Skeletal muscle satellite cell (primary cell): ENCODE measurements around the gene PLSCR3. TPM values are rescaled to one million over a fixed set of nuclear protein-coding genes. Genes with fewer than 3 reads are reported as not detected.

ENCODE experiments used
- H3K27me3 ChIP-seq: 2 replicates; pipeline ENCODE4 v1.7.0; 2013; ENCODE audit warnings: low read length; ENCODE audit not compliant: control insufficient read depth, insufficient read depth
- H3K36me3 ChIP-seq: 2 replicates; pipeline ENCODE4 v1.7.0; 2013; ENCODE audit warnings: mild to moderate bottlenecking, control low read depth, low read length; ENCODE audit not compliant: insufficient read depth
- H3K4me1 ChIP-seq: 2 replicates; pipeline ENCODE4 v1.7.0; 2013; ENCODE audit warnings: low read length; ENCODE audit not compliant: control insufficient read depth, insufficient read depth
- H3K4me2 ChIP-seq: 2 replicates; pipeline ENCODE4 v1.7.0; 2013; ENCODE audit warnings: mild to moderate bottlenecking, low read length
- H3K4me3 ChIP-seq: 2 replicates; pipeline ENCODE4 v1.7.0; 2013; ENCODE audit warnings: low read length
- H3K9ac ChIP-seq: 2 replicates; pipeline ENCODE4 v1.7.0; 2013; ENCODE audit warnings: mild to moderate bottlenecking, low read depth, low read length, moderate library complexity
- H3K9me3 ChIP-seq: replicated peaks from 2 replicates; pipeline ENCODE4 v1.7.0; 2013; ENCODE audit warnings: mild to moderate bottlenecking, control low read depth, low read length
- total RNA-seq: library from RNA; depleted of rRNA; stranded (reverse); fragments of >200 nt; gene quantifications from 2 replicates; pipeline ENCODE4 v1.2.3, GENCODE V29; 2012; rRNA removed

The PLSCR3 gene
- total RNA-seq: 28.6 and 28.8 TPM in 2 replicates

GRCh38 chr17:7394452-7395191, at the start of gene PLSCR3:
Gene PLSCR3, minus strand, starts transcription at chr17:7394525. Its CDS starts 415 bp downstream, at chr17:7394110.
- Histone ChIP-seq H3K4me3 (peak within 1 kb of the TSS; percentile 76), H3K9me3 (no peaks in the 10 kb centered on the region), H3K4me2 (peak within 1 kb of the TSS; percentile 95), H3K4me1 (peaks cover 10% of the 10 kb centered on the region), H3K36me3 (peaks cover 31% of the 10 kb centered on the region), H3K27me3 (no peaks in the 10 kb centered on the region), H3K9ac (peak within 1 kb of the TSS; percentile 86)

DNA sequence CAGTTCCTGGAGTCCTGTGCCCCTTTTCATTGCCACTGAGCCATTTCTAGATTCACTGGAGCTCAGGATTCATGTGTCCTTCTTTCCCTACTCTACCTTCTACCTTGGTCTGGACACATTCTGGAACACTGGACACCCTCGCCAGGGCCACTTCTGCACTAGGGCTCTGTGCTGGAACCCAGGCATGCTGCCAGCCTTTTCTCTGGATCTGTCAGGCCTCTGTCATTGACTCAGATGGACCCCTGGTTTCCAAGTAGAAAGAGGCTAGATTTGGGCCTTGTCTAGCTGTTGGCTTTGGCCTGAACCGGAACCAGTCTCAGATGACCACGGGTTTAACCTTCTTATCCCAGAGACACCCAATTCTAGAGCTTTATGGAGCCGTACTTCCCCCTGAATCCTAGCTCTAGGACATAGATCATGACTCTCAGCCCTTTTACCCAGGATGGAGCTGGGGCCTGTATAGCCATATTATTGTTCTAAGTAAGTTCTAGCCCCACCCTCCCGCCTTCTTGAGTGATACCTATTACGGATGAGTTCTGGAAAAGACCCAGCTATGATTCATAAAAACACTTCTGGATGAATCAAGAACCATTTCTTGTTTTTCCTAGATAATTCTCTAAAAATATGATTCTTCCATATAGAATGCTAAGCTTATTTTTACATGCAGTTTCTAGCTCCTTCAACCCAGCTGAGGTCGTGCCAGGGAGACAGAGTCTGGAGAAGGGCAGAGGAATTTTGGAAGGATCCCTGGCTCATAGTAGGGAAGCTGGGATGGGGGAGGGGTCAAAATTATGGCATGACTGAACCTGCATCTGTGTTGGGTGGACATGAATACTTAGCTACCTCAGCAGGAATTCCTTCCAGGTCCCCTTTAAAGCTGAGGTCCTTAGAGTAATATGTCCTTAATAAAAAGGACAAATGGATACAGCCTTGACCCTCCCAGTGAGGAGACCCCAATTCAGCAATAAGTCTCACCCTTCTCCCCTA, 49.5 kb upstream of the PLSCR3 start:
- Histone ChIP-seq H3K36me3 (no peaks in the 10 kb centered on the region), H3K27me3 (peaks cover 3% of the 10 kb centered on the region), H3K4me3 (peak overlapping the region; percentile 76), H3K9me3 (no peaks in the 10 kb centered on the region), H3K4me1 (peaks cover 40% of the 10 kb centered on the region), H3K4me2 (peak overlapping the region; percentile 90), H3K9ac (peak overlapping the region; percentile 22)

DNA sequence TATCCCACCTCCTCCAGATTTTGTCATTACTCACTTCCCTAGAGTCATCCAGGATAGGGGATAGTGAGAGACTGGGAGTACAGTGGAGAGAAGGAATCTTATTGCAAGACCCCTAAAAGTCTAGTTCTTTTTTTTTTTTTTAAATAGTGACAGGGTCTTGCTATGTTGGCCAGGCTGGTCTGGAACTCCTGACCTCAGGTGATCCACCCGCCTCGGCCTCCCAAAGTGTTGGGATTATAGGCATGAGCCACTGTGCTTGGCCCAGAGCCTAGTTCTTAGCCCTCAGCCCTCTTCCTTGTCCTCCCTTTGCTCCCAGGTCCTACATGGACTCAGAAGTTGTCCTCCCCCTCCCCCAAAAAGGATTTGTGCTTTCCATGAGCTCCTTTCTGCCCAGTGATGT, 47.8 kb upstream of the PLSCR3 start:
- Histone ChIP-seq H3K27me3 (peaks cover 9% of the 10 kb centered on the region), H3K9me3 (no peaks in the 10 kb centered on the region)

DNA sequence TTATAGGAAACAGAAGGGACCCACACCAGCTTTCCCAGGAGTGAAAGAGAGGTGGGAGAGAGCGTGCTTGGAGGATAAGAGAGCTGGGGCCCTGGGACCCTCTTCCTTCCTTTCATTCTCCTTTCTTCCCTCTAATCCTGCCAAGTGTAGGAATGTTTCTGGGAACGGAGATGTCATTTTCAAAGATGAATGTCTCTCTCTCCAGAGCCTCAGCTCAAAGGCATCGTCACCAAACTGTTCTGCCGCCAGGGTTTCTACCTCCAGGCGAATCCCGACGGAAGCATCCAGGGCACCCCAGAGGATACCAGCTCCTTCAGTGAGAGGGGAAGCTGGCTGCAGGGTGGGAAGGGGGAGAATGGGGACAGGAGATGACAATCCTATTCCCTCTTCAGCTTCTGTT, 46.9 kb upstream of the PLSCR3 start:
- Histone ChIP-seq H3K9ac (no peak overlapping the region), H3K27me3 (peaks cover 9% of the 10 kb centered on the region), H3K36me3 (no peaks in the 10 kb centered on the region), H3K4me1 (peaks cover 56% of the 10 kb centered on the region), H3K4me3 (no peak overlapping the region), H3K4me2 (no peak overlapping the region), H3K9me3 (no peaks in the 10 kb centered on the region)

More for the DNA sequence above, 47.8 kb upstream of the PLSCR3 start:
- H3K4me3 ChIP-seq: no peak overlapping the region
- no peak overlapping the region for H3K4me2 ChIP-seq
- H3K9ac ChIP-seq: no peak overlapping the region
- H3K4me1 ChIP-seq: peaks cover 51% of the 10 kb centered on the region
- no peaks in the 10 kb centered on the region for H3K36me3 ChIP-seq

DNA sequence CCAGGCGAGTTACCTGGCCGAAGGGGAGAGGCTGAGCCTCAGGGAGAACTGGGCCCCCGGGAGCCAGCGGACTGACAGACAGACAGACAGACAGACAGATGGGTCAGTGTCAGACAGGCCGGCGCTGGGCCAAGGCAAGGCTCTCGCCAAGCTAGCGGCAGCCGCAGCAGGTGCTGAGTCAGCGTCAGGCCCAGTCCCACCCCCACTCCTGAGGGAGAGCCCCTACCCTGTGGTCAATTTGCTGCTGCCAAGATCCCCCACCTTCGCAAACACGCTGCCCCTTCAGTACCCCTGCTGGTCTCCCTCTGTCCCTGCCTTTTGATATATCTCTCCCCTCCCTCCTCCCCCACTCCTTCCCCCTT, 46.5 kb upstream of the PLSCR3 start:
- Histone ChIP-seq H3K4me1 (peaks cover 57% of the 10 kb centered on the region), H3K4me3 (peak overlapping the region; percentile 66), H3K27me3 (peaks cover 9% of the 10 kb centered on the region), H3K9ac (peak overlapping the region; percentile 42), H3K9me3 (no peaks in the 10 kb centered on the region), H3K36me3 (no peaks in the 10 kb centered on the region), H3K4me2 (peak overlapping the region; percentile 81)

DNA sequence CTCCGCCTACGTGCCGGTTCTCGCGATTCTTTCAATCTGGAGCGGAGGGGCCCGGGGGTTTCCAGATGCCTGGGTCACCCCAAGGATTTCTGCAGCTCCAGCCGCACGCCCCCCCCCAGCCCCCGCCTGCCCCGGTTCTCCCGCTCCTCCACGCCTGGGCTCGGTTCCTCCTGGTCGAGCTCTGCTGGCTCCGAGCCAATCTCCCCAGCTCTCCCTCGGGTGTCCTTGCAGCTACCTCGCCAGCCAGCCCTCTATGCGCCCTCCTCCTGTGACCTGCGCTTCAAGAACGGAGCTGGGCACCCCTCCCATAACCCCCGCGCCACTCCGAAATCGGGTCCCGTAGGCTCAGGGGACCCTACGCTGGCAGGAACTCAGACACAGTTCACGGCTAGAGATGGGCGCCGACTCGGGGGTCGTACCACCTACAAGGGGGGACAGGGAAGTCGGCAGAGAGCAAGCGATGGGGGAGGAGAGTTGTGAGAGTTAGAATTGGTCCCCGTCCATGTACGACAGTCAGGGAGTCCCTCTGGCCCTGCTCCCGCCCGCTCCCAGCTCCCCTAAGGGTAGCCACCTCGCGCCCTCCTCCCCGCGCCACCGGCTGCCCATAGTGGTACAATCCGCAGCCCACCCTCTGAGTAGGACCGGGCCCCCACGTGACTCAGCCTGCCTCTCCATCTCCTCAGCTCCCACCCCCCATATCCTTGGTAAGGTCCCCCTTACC, 45.9 kb upstream of the PLSCR3 start:
- H3K4me3 ChIP-seq: peak overlapping the region; percentile 66
- no peaks in the 10 kb centered on the region for H3K9me3 ChIP-seq
- H3K27me3 ChIP-seq: peaks cover 9% of the 10 kb centered on the region
- H3K9ac ChIP-seq: peak overlapping the region; percentile 43
- H3K4me1 ChIP-seq: peaks cover 58% of the 10 kb centered on the region
- H3K36me3 ChIP-seq: no peaks in the 10 kb centered on the region
- H3K4me2 ChIP-seq: peak overlapping the region; percentile 81

DNA sequence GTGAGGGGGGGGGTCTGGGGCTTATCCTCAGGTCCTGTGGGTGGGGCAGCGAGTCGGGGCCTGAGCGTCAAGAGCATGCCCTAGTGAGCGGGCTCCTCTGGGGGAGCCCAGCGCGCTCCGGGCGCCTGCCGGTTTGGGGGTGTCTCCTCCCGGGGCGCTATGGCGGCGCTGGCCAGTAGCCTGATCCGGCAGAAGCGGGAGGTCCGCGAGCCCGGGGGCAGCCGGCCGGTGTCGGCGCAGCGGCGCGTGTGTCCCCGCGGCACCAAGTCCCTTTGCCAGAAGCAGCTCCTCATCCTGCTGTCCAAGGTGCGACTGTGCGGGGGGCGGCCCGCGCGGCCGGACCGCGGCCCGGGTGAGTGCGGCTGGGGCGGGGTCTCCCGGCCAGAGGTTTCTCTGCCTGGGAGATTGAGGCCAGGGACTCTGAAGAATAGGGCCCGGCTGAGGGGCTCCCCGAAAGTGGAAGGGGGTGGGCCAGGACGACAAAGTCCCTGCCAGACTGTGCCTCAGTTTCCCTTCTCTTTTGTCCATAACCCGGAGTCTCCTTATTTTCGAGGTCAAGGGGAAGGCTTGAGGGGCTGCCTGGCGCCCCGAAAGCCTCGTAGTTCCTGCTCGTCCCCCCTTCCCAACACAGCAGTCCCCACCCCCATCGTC, 45.3 kb upstream of the PLSCR3 start, which contains the start of gene FGF11:
Gene FGF11, plus strand, starts transcription at position 51 of the 651 bp plus-strand sequence. Its CDS starts 109 bp downstream, at position 160.
- peak within 1 kb of the TSS; percentile 43 for H3K9ac ChIP-seq
- H3K4me1 ChIP-seq: peaks cover 52% of the 10 kb centered on the region
- H3K9me3 ChIP-seq: no peaks in the 10 kb centered on the region
- H3K4me2 ChIP-seq: peak within 1 kb of the TSS; percentile 90
- peak within 1 kb of the TSS; percentile 66 for H3K4me3 ChIP-seq
- peaks cover 9% of the 10 kb centered on the region for H3K27me3 ChIP-seq
- H3K36me3 ChIP-seq: no peaks in the 10 kb centered on the region

DNA sequence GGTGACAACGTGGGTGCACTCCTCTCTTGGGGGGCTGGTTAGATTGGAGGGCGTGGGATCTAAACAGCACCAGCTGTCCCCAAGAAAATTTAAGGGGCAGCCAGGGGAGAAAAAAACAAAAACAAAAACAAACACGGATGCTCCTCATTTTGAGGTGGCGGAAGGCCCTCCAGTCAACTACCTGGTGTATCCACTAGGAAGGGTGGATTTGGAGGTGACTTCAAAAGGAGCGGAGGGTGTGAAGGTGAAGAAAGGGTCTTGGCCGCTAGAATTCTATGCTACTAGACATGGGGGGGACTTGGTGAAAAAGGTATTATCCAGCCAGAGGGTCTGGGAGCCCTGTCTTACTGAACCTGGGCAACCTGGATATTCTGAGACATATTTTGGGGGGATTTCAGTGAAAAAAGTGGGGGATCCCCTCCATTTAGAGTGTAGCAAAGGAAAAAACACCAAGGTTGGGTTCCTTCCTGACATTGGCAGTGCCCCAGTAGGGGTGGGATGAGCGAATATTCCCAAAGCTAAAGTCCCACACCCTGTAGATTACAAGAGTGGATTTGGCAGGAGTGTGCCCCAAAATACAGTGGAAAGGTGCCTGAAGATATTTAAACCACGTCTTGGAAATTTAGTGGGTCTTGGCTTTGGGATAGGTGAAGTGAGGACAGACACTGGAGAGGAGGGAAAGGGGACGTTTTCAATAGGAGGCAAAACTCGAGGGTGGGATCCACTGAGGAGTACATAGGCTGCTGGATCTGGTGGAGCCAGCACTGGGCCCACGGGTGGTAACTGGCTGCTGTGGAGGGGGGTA, 44.5 kb upstream of the PLSCR3 start:
- no peak overlapping the region for H3K9ac ChIP-seq
- H3K4me2 ChIP-seq: peak overlapping the region; percentile 90
- no peaks in the 10 kb centered on the region for H3K9me3 ChIP-seq
- H3K36me3 ChIP-seq: no peaks in the 10 kb centered on the region
- peaks cover 9% of the 10 kb centered on the region for H3K27me3 ChIP-seq
- H3K4me1 ChIP-seq: peaks cover 45% of the 10 kb centered on the region
- peak overlapping the region; percentile 29 for H3K4me3 ChIP-seq

DNA sequence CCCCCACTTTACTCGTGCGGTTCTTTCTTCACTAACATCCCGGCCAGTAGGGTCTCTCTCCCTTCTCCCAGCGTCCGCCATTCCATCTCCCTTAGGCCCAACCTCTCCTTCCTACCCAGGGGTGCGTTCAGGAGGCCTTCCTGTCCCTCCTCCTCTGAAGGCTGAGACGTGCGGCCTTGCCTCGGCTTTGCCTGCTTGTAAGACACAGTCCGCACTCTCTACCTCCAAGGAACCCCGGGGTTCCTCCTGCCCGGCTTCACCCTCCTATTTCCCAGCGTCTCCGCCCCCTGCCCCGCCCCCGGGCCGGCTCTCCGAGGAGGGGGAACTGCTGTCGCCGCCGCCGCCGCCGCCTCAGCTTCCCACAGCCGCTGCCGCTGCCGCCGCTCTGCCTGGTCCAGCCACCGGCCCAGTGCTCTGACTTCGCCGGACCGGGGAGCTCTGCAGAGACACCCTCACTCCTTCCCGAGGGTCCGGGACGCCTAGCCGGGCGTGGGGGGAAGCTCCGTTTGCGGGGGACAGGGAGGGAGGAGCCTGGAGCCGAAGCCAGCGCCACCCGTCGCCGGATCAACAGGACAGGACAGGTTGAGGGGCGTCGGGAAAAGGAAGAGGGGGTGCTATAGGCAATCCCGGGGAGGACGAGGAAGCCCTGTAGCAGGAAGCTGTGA, 43.8 kb upstream of the PLSCR3 start:
- Histone ChIP-seq H3K27me3 (peaks cover 9% of the 10 kb centered on the region), H3K4me3 (peak overlapping the region; percentile 29), H3K4me2 (peak overlapping the region; percentile 90), H3K9me3 (no peaks in the 10 kb centered on the region), H3K9ac (no peak overlapping the region), H3K36me3 (no peaks in the 10 kb centered on the region), H3K4me1 (peaks cover 41% of the 10 kb centered on the region)
